ENCODE results near the gene PRRC2C.

PRRC2C gene

DNA sequence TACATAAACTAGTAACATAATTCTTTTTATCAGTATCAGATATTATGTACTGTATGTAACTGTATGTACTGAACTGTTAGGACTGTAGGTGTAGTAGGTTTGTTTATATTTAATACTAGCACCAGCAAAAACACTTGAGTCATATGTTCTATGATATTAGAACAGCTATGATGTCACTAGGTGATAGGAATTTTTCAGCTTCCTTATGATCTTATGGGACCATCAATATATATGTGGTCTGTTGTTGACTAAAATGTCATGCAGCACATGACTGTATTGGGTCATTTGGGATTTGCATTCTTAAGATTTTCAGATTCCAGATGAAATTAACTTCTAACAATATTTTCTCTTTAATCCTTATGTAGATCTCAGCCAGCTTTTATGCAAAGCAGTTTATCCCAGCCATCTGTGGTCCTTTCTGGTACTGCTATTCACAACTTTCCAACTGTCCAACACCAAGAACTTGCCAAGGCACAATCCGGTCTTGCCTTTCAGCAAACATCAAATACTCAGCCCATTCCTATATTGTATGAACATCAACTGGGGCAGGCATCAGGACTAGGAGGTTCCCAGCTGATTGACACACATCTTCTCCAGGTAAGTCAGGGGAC, 98.4 kb downstream of the PRRC2C start:
- Histone ChIP-seq H3K9me3 (replicated peaks; ENCODE audit: insufficient read depth, low read length) (no peaks in the 10 kb centered on the region), H3K79me2 (ENCODE audit: low read length) (0 out of 2 replicates have a peak, but pooled peaks cover 3% of the 10 kb centered on the region), H2AFZ (ENCODE audit: low read length) (no peak overlapping the region), H3K36me3 (replicated peaks; ENCODE audit: insufficient read depth, low read length) (peaks cover 54% of the 10 kb centered on the region), H3K4me3 (ENCODE audit: low read length) (no peak overlapping the region), H3K9ac (ENCODE audit: low read length) (no peak overlapping the region), H3K9me2 (replicated peaks; ENCODE audit: insufficient read depth, low read length) (no peaks in the 10 kb centered on the region), H3K4me2 (ENCODE audit: low read depth, low read length) (no peak overlapping the region), H3K27ac (ENCODE audit: low read length) (no peak overlapping the region), H4K20me1 (ENCODE audit: insufficient read depth, low read length) (no peaks in the 10 kb centered on the region), H3F3A (ENCODE audit: insufficient read depth, low read length) (no peaks in the 10 kb centered on the region; the same call in 1 of the 2 replicates), H3K27me3 (replicated peaks; ENCODE audit: insufficient read depth, low read length) (no peaks in the 10 kb centered on the region), H3K4me1 (ENCODE audit: low read length) (no peaks in the 10 kb centered on the region)
- DNase-seq: no peak
- TF ChIP-seq EZH2 (optimal IDR thresholded peaks at IDR 0.05; ENCODE audit: low read depth, low read length) (no peak), EZH2phosphoT487 (IDR thresholded peaks at IDR 0.05; ENCODE audit: low read length) (no peak)
- TF ChIP-seq, protein P1, sequence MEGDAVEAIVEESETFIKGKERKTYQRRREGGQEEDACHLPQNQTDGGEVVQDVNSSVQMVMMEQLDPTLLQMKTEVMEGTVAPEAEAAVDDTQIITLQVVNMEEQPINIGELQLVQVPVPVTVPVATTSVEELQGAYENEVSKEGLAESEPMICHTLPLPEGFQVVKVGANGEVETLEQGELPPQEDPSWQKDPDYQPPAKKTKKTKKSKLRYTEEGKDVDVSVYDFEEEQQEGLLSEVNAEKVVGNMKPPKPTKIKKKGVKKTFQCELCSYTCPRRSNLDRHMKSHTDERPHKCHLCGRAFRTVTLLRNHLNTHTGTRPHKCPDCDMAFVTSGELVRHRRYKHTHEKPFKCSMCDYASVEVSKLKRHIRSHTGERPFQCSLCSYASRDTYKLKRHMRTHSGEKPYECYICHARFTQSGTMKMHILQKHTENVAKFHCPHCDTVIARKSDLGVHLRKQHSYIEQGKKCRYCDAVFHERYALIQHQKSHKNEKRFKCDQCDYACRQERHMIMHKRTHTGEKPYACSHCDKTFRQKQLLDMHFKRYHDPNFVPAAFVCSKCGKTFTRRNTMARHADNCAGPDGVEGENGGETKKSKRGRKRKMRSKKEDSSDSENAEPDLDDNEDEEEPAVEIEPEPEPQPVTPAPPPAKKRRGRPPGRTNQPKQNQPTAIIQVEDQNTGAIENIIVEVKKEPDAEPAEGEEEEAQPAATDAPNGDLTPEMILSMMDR (IDR thresholded peaks at IDR 0.05; ENCODE audit: low read length): no peak

DNA sequence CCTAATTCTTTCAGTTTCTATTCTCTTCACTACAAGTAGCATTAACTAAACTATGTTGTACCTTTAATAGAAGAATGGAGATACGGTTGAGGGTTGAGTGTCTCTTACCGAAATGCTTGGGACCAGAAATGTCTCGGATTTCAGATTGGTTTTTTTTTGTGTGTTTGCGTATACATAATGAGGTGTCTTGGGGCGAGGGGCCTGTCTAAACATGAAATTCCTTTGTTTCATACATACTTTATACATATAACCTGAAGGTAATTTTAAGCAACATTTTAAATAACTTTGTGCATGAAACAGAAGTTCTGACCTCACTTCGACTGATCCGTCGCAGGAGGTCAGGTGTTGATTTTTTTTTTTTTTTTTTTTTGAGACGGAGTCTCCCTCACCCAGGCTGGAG, 100.4 kb downstream of the PRRC2C start:
- Histone ChIP-seq H2AFZ (ENCODE audit: low read length) (no peak overlapping the region), H3K9ac (ENCODE audit: low read length) (no peak overlapping the region), H3K27ac (ENCODE audit: low read length) (no peak overlapping the region), H3K4me2 (ENCODE audit: low read depth, low read length) (no peak overlapping the region), H3K4me3 (ENCODE audit: low read length) (no peak overlapping the region), H3K4me1 (ENCODE audit: low read length) (no peaks in the 10 kb centered on the region), H3F3A (ENCODE audit: insufficient read depth, low read length) (no peaks in the 10 kb centered on the region; the same call in 1 of the 2 replicates), H3K9me3 (replicated peaks; ENCODE audit: insufficient read depth, low read length) (no peaks in the 10 kb centered on the region), H3K79me2 (ENCODE audit: low read length) (0 out of 2 replicates have a peak, but pooled peaks cover 3% of the 10 kb centered on the region), H3K9me2 (replicated peaks; ENCODE audit: insufficient read depth, low read length) (no peaks in the 10 kb centered on the region), H4K20me1 (ENCODE audit: insufficient read depth, low read length) (no peaks in the 10 kb centered on the region), H3K36me3 (replicated peaks; ENCODE audit: insufficient read depth, low read length) (peaks cover 54% of the 10 kb centered on the region), H3K27me3 (replicated peaks; ENCODE audit: insufficient read depth, low read length) (no peaks in the 10 kb centered on the region)
- DNase-seq: no peak
- TF ChIP-seq EZH2 (optimal IDR thresholded peaks at IDR 0.05; ENCODE audit: low read depth, low read length): no peak
- no peak for TF ChIP-seq EZH2phosphoT487 (IDR thresholded peaks at IDR 0.05; ENCODE audit: low read length)
- TF ChIP-seq, protein P1 (IDR thresholded peaks at IDR 0.05; ENCODE audit: low read length): no peak

DNA sequence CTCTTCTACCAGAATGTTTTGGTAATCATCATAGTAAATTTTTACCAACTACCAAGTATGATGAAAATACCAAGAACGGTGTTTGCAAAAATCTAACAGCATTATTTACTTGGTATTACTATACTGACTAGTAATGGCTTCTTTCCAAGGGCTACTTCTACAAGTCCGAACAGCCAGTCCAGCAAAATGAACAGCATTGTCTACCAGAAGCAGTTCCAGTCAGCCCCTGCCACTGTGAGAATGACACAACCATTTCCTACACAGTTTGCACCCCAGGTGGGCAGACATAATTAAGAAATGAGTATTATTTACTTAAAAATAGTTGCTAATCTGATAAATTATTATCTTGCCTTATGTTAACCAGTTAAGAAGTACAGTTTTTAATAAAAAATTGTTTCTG, 102.9 kb downstream of the PRRC2C start:
- no peak overlapping the region for H3K4me2 ChIP-seq (ENCODE audit: low read depth, low read length)
- H3F3A ChIP-seq (ENCODE audit: insufficient read depth, low read length): no peaks in the 10 kb centered on the region; the same call in 1 of the 2 replicates
- no peaks in the 10 kb centered on the region for H3K79me2 ChIP-seq (ENCODE audit: low read length)
- H2AFZ ChIP-seq (ENCODE audit: low read length): no peak overlapping the region
- H3K4me3 ChIP-seq (ENCODE audit: low read length): no peak overlapping the region
- no peak overlapping the region for H3K9ac ChIP-seq (ENCODE audit: low read length)
- no peaks in the 10 kb centered on the region for H3K9me2 ChIP-seq (replicated peaks; ENCODE audit: insufficient read depth, low read length)
- H3K9me3 ChIP-seq (replicated peaks; ENCODE audit: insufficient read depth, low read length): no peaks in the 10 kb centered on the region
- H4K20me1 ChIP-seq (ENCODE audit: insufficient read depth, low read length): no peaks in the 10 kb centered on the region
- no peak overlapping the region for H3K27ac ChIP-seq (ENCODE audit: low read length)
- peaks cover 46% of the 10 kb centered on the region for H3K36me3 ChIP-seq (replicated peaks; ENCODE audit: insufficient read depth, low read length)
- no peaks in the 10 kb centered on the region for H3K4me1 ChIP-seq (ENCODE audit: low read length)
- no peaks in the 10 kb centered on the region for H3K27me3 ChIP-seq (replicated peaks; ENCODE audit: insufficient read depth, low read length)
- TF ChIP-seq, protein P1 (IDR thresholded peaks at IDR 0.05; ENCODE audit: low read length): no peak
- no peak for TF ChIP-seq EZH2 (optimal IDR thresholded peaks at IDR 0.05; ENCODE audit: low read depth, low read length)
- no peak for TF ChIP-seq EZH2phosphoT487 (IDR thresholded peaks at IDR 0.05; ENCODE audit: low read length)
- DNase-seq: no peak

All from MM.1S (cell line).